BLaER1 treated with 17β-estradiol and CSF1 and Interleukin-3, amounts not matched to agents 10 nM and 100 nM (cell line): ENCODE measurements around the gene VWC2.

ENCODE experiments used
- H3K27ac ChIP-seq, 11 experiments: shearing (Covaris generic); formaldehyde crosslinking; 2 replicates each; pipeline ENCODE4 v1.8.1; 2022
- H3K27me3 ChIP-seq, 11 experiments: shearing (Covaris generic); formaldehyde crosslinking; 2 replicates each; pipeline ENCODE4 v1.8.1; 2022
- H3K36me3 ChIP-seq, 11 experiments: shearing (Covaris generic); formaldehyde crosslinking; 2 replicates each; pipeline ENCODE4 v1.8.1; 2022
- H3K4me1 ChIP-seq, 10 experiments: shearing (Covaris generic); formaldehyde crosslinking; 2 replicates each; pipeline ENCODE4 v1.8.1; 2022
- H3K4me2 ChIP-seq, 11 experiments: shearing (Covaris generic); formaldehyde crosslinking; 2 replicates each; pipeline ENCODE4 v1.8.1; 2022
- H3K4me3 ChIP-seq, 10 experiments: shearing (Covaris generic); formaldehyde crosslinking; 2 replicates each; pipeline ENCODE4 v1.8.1; 2022
- H3K9ac ChIP-seq, 11 experiments: shearing (Covaris generic); formaldehyde crosslinking; 2 replicates each; pipeline ENCODE4 v1.8.1; 2022
- H3K9me3 ChIP-seq, 11 experiments: shearing (Covaris generic); formaldehyde crosslinking; replicated peaks in 1 of 11; 2 replicates each; pipeline ENCODE4 v1.8.1; 2022
- H4K20me1 ChIP-seq, 11 experiments: shearing (Covaris generic); formaldehyde crosslinking; 2 replicates each; pipeline ENCODE4 v1.8.1; 2022
- Cebpa-rat ChIP-seq, 11 experiments: shearing (Covaris generic); IDR thresholded peaks; 2 replicates each; pipeline ENCODE4 v1.8.1; 2022

Gene VWC2

GRCh38 chr7:49878627-49879026 is 105.2 kb downstream of the VWC2 start:
- no peaks in the 10 kb centered on the region for H3K36me3 ChIP-seq
- H3K27me3 ChIP-seq, result no peaks in the 10 kb centered on the region
- no peak overlapping the region for H3K4me3 ChIP-seq
- H3K4me2 ChIP-seq, result no peak overlapping the region
- no peak for TF ChIP-seq Cebpa-rat (IDR thresholded peaks at IDR 0.05)
- H3K27ac ChIP-seq, result no peak overlapping the region
- H3K4me1 ChIP-seq, result no peaks in the 10 kb centered on the region
- H3K9me3 ChIP-seq, result no peaks in the 10 kb centered on the region
- no peak overlapping the region for H3K9ac ChIP-seq
- no peaks in the 10 kb centered on the region for H4K20me1 ChIP-seq

DNA sequence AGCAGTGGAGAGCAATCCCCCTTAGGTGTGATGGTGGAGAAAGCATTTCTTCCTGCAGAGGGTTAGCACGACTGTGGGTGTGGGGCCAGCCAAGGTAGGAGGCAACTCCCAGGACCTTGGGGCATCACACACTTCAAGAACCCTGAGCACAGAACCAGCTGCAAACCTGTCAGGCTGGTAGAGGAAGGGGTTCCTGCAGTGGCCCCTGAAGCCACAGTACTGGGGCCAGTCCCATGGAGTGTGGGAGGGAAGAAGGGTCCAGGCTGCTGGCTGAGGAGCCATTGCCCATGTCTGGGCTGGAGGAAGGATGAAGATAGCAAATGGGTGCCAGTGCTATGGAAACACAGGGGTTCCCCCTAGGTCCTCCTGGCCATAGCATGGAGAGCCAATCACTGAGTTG is 110.5 kb downstream of the VWC2 start:
- Histone ChIP-seq H3K4me2 (no peak overlapping the region), H3K9me3 (peaks cover 0 to 4% (median 0%) of the 10 kb centered on the region in 11 experiments; a peak in 1 of 22 replicates), H3K27ac (no peak overlapping the region), H3K4me3 (no peak overlapping the region), H3K36me3 (no peaks in the 10 kb centered on the region), H3K9ac (no peak overlapping the region), H3K27me3 (no peaks in the 10 kb centered on the region), H4K20me1 (no peaks in the 10 kb centered on the region), H3K4me1 (no peaks in the 10 kb centered on the region)
- no peak for TF ChIP-seq Cebpa-rat (IDR thresholded peaks at IDR 0.05)

DNA sequence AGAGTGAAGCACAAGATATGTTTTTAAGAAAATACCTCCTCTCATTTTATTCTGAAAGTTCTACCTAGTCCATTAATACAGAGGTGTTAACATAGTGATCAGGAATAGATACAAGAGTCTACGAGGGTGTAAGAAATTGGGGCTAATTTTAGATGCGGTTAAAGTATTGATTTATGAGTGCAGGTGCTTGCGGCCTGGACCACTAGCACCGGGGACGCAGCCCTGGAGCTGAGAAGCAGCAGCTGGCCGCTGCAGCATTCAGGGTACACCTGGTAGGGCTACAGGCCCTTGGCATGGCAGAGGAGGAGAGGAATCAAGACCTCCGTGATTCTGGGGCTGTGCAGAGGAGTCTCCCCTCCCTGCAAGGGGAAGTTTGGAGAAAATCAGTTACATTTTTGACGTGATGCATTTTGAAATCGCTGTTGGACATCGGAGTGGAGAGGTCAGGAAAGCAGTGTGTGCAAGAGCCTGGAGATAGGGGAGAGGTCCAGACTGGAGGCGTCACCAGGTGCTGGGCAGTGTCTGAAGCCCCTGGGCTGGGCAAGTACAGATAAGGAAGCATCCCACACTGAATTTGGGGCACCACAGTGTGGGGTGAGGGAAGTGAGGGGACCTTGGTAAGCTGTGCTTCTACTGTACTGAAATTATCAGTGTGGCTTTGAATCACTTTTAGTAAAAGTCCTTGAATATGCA is 112.3 kb downstream of the VWC2 start:
- H4K20me1 ChIP-seq, result no peaks in the 10 kb centered on the region
- H3K4me2 ChIP-seq, result no peak overlapping the region
- H3K27me3 ChIP-seq, result no peaks in the 10 kb centered on the region
- no peak overlapping the region for H3K9ac ChIP-seq
- H3K36me3 ChIP-seq, result no peaks in the 10 kb centered on the region
- H3K9me3 ChIP-seq, result peaks cover 0 to 4% (median 0%) of the 10 kb centered on the region in 11 experiments; a peak in 1 of 22 replicates
- no peak overlapping the region for H3K4me3 ChIP-seq
- TF ChIP-seq Cebpa-rat (IDR thresholded peaks at IDR 0.05), result no peak
- H3K4me1 ChIP-seq, result no peaks in the 10 kb centered on the region
- H3K27ac ChIP-seq, result no peak overlapping the region

DNA sequence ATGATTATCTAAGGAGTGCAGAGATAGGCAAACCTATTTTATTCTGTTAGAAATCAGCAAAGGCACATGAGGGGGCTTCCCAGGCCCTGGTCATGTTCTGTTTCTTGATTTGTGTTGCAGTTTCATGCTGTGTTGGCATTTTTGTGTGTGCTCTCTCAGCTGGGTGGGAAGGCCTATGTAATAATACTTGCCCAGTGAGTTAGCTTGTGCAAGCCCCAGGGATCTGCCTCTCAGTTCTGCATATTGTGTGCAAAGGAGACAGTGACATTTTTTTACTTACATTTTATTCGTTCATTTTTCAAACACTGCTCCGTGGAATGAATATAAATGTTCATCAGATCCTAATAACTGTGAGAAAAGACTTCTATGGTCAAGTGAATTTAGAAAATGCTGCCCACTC is 119.0 kb downstream of the VWC2 start:
- H3K4me3 ChIP-seq, result no peak overlapping the region
- H3K9me3 ChIP-seq, result no peaks in the 10 kb centered on the region
- H3K27me3 ChIP-seq, result no peaks in the 10 kb centered on the region
- no peak overlapping the region for H3K27ac ChIP-seq
- H4K20me1 ChIP-seq, result no peaks in the 10 kb centered on the region
- no peak overlapping the region for H3K9ac ChIP-seq
- H3K4me1 ChIP-seq, result no peaks in the 10 kb centered on the region
- no peaks in the 10 kb centered on the region for H3K36me3 ChIP-seq
- TF ChIP-seq Cebpa-rat (IDR thresholded peaks at IDR 0.05), result no peak
- no peak overlapping the region for H3K4me2 ChIP-seq

GRCh38 chr7:49893131-49893530 is 119.7 kb downstream of the VWC2 start:
- H4K20me1 ChIP-seq, result no peaks in the 10 kb centered on the region
- H3K4me3 ChIP-seq, result no peak overlapping the region
- H3K27ac ChIP-seq, result no peak overlapping the region
- no peak overlapping the region for H3K9ac ChIP-seq
- H3K27me3 ChIP-seq, result no peaks in the 10 kb centered on the region
- H3K4me2 ChIP-seq, result no peak overlapping the region
- no peaks in the 10 kb centered on the region for H3K36me3 ChIP-seq
- no peaks in the 10 kb centered on the region for H3K4me1 ChIP-seq
- no peak for TF ChIP-seq Cebpa-rat (IDR thresholded peaks at IDR 0.05)
- H3K9me3 ChIP-seq, result no peaks in the 10 kb centered on the region

DNA sequence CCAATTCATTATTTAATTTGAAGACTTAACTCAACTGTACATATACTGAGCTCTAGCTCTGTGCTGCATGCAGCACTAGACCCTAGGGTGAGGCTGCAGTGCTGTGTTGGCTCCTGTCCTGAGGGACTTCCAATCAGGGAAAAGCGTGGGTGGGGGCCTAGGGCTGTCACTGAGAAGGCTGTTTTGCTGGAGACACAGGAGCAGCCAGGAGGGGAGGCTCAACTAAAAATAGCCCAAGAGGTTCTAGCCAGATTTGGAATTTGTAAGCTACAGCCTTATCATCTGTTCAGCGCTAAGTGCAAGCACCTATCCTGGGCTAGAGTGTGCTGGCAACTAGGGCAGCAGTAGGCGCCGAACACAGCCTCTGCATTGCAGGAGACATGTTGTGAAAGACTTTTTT is 121.1 kb downstream of the VWC2 start:
- no peak for TF ChIP-seq Cebpa-rat (IDR thresholded peaks at IDR 0.05)
- H3K4me3 ChIP-seq, result no peak overlapping the region
- no peaks in the 10 kb centered on the region for H3K4me1 ChIP-seq
- no peak overlapping the region for H3K27ac ChIP-seq
- no peaks in the 10 kb centered on the region for H3K36me3 ChIP-seq
- no peak overlapping the region for H3K4me2 ChIP-seq
- no peaks in the 10 kb centered on the region for H4K20me1 ChIP-seq
- H3K27me3 ChIP-seq, result no peaks in the 10 kb centered on the region
- no peak overlapping the region for H3K9ac ChIP-seq
- no peaks in the 10 kb centered on the region for H3K9me3 ChIP-seq

DNA sequence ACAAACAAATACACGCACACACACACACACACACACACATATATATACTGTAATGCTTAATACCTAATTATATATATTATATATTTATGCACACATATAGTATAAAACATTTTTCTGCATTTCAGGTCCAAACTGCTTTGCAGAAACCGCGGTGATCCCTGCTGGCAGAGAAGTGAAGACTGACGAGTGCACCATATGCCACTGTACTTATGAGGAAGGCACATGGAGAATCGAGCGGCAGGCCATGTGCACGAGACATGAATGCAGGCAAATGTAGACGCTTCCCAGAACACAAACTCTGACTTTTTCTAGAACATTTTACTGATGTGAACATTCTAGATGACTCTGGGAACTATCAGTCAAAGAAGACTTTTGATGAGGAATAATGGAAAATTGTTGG is 138.5 kb downstream of the VWC2 start:
- Histone ChIP-seq H3K9ac (no peak overlapping the region), H3K4me1 (no peaks in the 10 kb centered on the region), H3K27ac (no peak overlapping the region), H3K27me3 (no peaks in the 10 kb centered on the region), H3K4me2 (no peak overlapping the region), H3K36me3 (no peaks in the 10 kb centered on the region), H3K9me3 (peaks cover 0 to 4% (median 0%) of the 10 kb centered on the region in 11 experiments; a peak in 1 of 22 replicates), H4K20me1 (no peaks in the 10 kb centered on the region), H3K4me3 (no peak overlapping the region)
- no peak for TF ChIP-seq Cebpa-rat (IDR thresholded peaks at IDR 0.05)

- no peak overlapping the region for H3K9ac ChIP-seq
- no peak overlapping the region for H3K4me3 ChIP-seq
- H3K27me3 ChIP-seq, result no peaks in the 10 kb centered on the region
- no peaks in the 10 kb centered on the region for H4K20me1 ChIP-seq
- TF ChIP-seq Cebpa-rat (IDR thresholded peaks at IDR 0.05), result no peak
- H3K36me3 ChIP-seq, result 0 out of 22 replicates have a peak, but pooled peaks cover 0 to 3% (median 0%) of the 10 kb centered on the region in 11 experiments
- H3K27ac ChIP-seq, result no peak overlapping the region
- peaks cover 0 to 9% (median 5%) of the 10 kb centered on the region in 10 experiments; a peak in 8 of 20 replicates for H3K4me1 ChIP-seq
- no peak overlapping the region for H3K4me2 ChIP-seq
- peaks cover 11 to 28% (median 16%) of the 10 kb centered on the region in 11 experiments for H3K9me3 ChIP-seq
These were observed 153.3 kb downstream of the VWC2 start for GRCh38 chr7:49926720-49927119.

DNA sequence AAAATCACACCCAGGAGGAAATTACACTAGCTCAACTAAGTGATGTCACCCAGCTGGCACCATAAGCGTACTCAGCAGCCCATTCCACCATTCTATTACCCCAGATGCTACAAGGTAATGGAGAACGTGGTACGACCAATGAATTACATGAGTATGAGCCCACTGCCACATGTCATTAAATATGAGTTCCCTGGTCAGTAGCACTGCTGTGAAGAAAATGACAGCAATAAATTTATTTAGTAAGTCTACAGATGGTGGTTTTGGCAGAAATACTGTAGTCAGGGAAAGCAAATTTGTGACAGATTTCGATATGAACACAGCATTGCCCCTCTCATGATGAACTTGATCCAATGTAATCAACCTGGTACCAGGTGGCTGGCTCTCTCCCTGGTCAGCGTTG is 154.2 kb downstream of the VWC2 start:
- Histone ChIP-seq H3K9ac (no peak overlapping the region), H4K20me1 (no peaks in the 10 kb centered on the region), H3K36me3 (0 out of 22 replicates have a peak, but pooled peaks cover 0 to 5% (median 0%) of the 10 kb centered on the region in 11 experiments), H3K4me2 (0 out of 22 replicates have a peak overlapping the region, but pooled peaks of 1 of the 11 experiments have one; percentile 46), H3K4me3 (no peak overlapping the region), H3K4me1 (peaks cover 0 to 9% (median 5%) of the 10 kb centered on the region in 10 experiments; a peak in 8 of 20 replicates), H3K9me3 (peaks cover 20 to 37% (median 25%) of the 10 kb centered on the region in 11 experiments), H3K27me3 (no peaks in the 10 kb centered on the region), H3K27ac (no peak overlapping the region)
- TF ChIP-seq Cebpa-rat (IDR thresholded peaks at IDR 0.05), result no peak

GRCh38 chr7:49928787-49929186 is 155.3 kb downstream of the VWC2 start:
- Histone ChIP-seq H3K4me3 (no peak overlapping the region), H3K4me2 (peak overlapping the region in 5 of 11 experiments; percentile 19 to 46 (median 26); a peak in 6 of 22 replicates), H3K9ac (no peak overlapping the region), H3K27ac (no peak overlapping the region), H3K27me3 (no peaks in the 10 kb centered on the region), H3K9me3 (peaks cover 23 to 40% (median 28%) of the 10 kb centered on the region in 11 experiments), H3K36me3 (0 out of 22 replicates have a peak, but pooled peaks cover 0 to 5% (median 0%) of the 10 kb centered on the region in 11 experiments), H3K4me1 (peaks cover 0 to 9% (median 5%) of the 10 kb centered on the region in 10 experiments; a peak in 8 of 20 replicates), H4K20me1 (no peaks in the 10 kb centered on the region)
- TF ChIP-seq Cebpa-rat (IDR thresholded peaks at IDR 0.05), result no peak
